Sigmoid colon (tissue), 4 donors: ENCODE measurements around the gene ADAMTS2.

Experiments used
- POLR2A ChIP-seq, 2 donors: fragments of 450-650 bp; IDR thresholded peaks; one replicate each; pipeline ENCODE4 v1.6.1; 2016; ENCODE audit warnings: antibody characterized with exemption in 2 of 2, mild to moderate bottlenecking in 2 of 2, moderate library complexity in 2 of 2
- POLR2AphosphoS5 ChIP-seq, 4 donors: sonication (generic); formaldehyde crosslinking; IDR thresholded peaks; one replicate each; pipeline ENCODE4 v1.6.1; 2017; ENCODE audit warnings: antibody characterized with exemption in 4 of 4
- TF ChIP-seq, protein P1 (sequence below), 4 experiments: fragments of 450-650 bp in 3 of 4; fragments of 200-600 bp in 1 of 4; IDR thresholded peaks; one replicate each; pipeline ENCODE4 v1.5.1; 2016 to 2019; ENCODE audit warnings: antibody characterized with exemption in 4 of 4, mild to moderate bottlenecking in 3 of 4, moderate library complexity in 2 of 4

DNA sequence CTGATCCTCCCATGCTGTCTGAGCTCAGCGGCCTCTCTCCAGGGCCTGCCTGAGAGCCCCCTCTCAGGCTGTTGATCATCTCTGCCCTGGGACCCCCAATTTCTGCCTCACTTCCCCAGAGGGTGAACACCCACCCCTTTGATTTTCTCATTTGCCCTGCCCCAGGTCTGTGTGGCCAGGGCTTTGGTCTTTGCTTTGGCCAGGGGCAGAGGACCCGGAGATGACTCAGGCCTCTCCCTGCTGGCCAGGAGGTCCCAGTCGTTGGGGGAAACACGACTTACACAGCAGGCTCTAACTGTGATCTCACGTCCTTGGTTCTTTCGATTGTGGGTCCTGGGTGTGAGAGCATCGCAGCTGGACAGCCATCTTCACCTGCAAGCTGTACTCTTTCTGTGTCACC, 1.1 kb upstream of the ADAMTS2 start:
- TF ChIP-seq, protein P1, sequence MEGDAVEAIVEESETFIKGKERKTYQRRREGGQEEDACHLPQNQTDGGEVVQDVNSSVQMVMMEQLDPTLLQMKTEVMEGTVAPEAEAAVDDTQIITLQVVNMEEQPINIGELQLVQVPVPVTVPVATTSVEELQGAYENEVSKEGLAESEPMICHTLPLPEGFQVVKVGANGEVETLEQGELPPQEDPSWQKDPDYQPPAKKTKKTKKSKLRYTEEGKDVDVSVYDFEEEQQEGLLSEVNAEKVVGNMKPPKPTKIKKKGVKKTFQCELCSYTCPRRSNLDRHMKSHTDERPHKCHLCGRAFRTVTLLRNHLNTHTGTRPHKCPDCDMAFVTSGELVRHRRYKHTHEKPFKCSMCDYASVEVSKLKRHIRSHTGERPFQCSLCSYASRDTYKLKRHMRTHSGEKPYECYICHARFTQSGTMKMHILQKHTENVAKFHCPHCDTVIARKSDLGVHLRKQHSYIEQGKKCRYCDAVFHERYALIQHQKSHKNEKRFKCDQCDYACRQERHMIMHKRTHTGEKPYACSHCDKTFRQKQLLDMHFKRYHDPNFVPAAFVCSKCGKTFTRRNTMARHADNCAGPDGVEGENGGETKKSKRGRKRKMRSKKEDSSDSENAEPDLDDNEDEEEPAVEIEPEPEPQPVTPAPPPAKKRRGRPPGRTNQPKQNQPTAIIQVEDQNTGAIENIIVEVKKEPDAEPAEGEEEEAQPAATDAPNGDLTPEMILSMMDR (IDR thresholded peaks at IDR 0.05): no peak
- no peak for TF ChIP-seq POLR2A (IDR thresholded peaks at IDR 0.05)
- TF ChIP-seq POLR2AphosphoS5 (IDR thresholded peaks at IDR 0.05): no peak
